Spleen (tissue), 7 donors: Measurements from ENCODE around the gene AOAH.

Experiments used
- POLR2A ChIP-seq, 3 donors: fragments of 450-650 bp; IDR thresholded peaks; one replicate each; pipeline ENCODE4 v1.5.1; 2017; ENCODE audit warnings: antibody characterized with exemption in 3 of 3, mild to moderate bottlenecking in 1 of 3
- TF ChIP-seq, protein P1 (sequence below), 11 experiments: fragments of 200-600 bp in 7 of 11; fragments of 450-650 bp in 4 of 11; sonication (generic) in 4 of 11; IDR thresholded peaks in 8 of 11; conservative IDR thresholded peaks in 3 of 11; 1 replicate in 7 of 11; 2 replicates in 4 of 11; pipeline versions ENCODE4 v1.4.0 to v1.8.0; 2016 to 2021; ENCODE audit warnings: antibody characterized with exemption in 11 of 11, inconsistent platforms in 4 of 11, mild to moderate bottlenecking in 1 of 11
- donor health status: DM: no; HTN: no; CAD: no; lungs with moderate emphysema.
- donor health status: DM: no; HTN: no; CAD: no.
- donor health status: DM: no; HTN: no; CAD: no.

DNA sequence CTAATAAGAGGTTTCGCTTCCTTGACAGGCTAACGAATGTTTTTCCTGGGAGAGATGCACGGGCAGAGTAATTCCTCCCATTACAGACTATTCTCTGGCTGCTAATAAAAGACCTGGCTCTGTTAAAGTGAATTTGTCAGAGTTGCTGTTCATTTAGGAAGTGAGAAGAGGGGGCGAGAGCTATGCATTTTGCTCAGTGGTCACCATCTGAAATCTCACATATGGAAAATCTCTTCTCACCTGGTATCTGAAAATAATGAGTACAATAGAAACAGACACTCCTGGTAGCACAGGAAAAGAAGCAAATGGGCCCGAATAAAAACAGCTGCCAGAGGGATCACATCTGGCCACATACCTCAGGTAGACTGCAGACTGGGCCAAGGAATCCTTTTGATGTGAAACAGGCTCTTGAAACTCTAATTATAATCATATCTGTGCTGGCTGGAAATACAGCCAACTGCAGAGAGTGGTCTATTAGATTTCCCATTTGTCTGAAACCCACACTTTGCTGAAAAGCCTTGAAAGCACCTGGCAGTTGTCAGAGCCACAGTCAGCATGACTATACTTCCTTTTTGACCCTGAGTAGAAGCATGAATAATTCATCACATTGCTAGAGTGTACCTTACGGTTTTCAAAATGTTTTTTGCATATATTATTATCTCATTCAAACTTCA, 33.6 kb downstream of the AOAH start:
- TF ChIP-seq, protein P1, sequence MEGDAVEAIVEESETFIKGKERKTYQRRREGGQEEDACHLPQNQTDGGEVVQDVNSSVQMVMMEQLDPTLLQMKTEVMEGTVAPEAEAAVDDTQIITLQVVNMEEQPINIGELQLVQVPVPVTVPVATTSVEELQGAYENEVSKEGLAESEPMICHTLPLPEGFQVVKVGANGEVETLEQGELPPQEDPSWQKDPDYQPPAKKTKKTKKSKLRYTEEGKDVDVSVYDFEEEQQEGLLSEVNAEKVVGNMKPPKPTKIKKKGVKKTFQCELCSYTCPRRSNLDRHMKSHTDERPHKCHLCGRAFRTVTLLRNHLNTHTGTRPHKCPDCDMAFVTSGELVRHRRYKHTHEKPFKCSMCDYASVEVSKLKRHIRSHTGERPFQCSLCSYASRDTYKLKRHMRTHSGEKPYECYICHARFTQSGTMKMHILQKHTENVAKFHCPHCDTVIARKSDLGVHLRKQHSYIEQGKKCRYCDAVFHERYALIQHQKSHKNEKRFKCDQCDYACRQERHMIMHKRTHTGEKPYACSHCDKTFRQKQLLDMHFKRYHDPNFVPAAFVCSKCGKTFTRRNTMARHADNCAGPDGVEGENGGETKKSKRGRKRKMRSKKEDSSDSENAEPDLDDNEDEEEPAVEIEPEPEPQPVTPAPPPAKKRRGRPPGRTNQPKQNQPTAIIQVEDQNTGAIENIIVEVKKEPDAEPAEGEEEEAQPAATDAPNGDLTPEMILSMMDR (IDR thresholded peaks at IDR 0.05 in 8 of 11, conservative IDR thresholded peaks at IDR 0.05 in 3 of 11) = no peak
- TF ChIP-seq POLR2A (IDR thresholded peaks at IDR 0.05) = no peak
